HCT116 (cell line): ENCODE data around the gene TMA16. TPM values are rescaled to one million over a fixed set of nuclear protein-coding genes. Genes with fewer than 3 reads are reported as not detected.

Source experiments
- ATAC-seq: fragments of 200-7000 bp; cut with Tn5 transposase; 2 replicates; pipeline ENCODE4 v1.9.1; 2020; ENCODE audit warnings: mild to moderate bottlenecking, moderate library complexity
- BruUV-seq: library from RNA; stranded (reverse); fragments of 400-500 nt; replicated peaks from 2 replicates; lab custom pipeline; 2021; lab: Mats Ljungman, UMichigan
- CTCF ChIA-PET: fragments of 300-600 bp; sonication (Branson Sonifier 250); formaldehyde crosslinking; loops from one replicate; lab custom pipeline; 2021; ENCODE audit warnings: antibody characterized with exemption; lab: Charles Lee
- POLR2A ChIA-PET: fragments of 300-600, 350-600 bp; sonication (Branson Sonifier 250); formaldehyde crosslinking; loops from one replicate; lab custom pipeline; 2021; ENCODE audit warnings: antibody characterized with exemption; lab: Charles Lee
- RAD21 ChIA-PET, 2 experiments: fragments of 300-600 bp; sonication (Branson Sonifier 250); formaldehyde crosslinking; loops; one replicate each; lab custom pipeline; 2023; ENCODE audit warnings: low total read pairs in 2 of 2; ENCODE audit not compliant: uncharacterized antibody in 2 of 2, unreplicated experiment in 2 of 2, low non-redundant PET in 1 of 2; lab: Charles Lee
- DNase-seq: peaks from one replicate; pipeline ENCODE4 v3.0.0-alpha.2; 2010; ENCODE audit warnings: low read depth, low spot score
- H2AFZ ChIP-seq: fragments of 200-600 bp; shearing (Covaris generic), sonication (generic); 2 replicates; pipeline ENCODE4 v1.6.1; 2017; ENCODE audit warnings: low read depth, mixed run types, mixed read lengths, antibody characterized with exemption, low read length; ENCODE audit not compliant: poor library complexity, severe bottlenecking
- H3K27ac ChIP-seq: 2 replicates; pipeline ENCODE4 v1.5.1; 2012; ENCODE audit warnings: low read depth, low read length
- H3K27me3 ChIP-seq: fragments of 200-600 bp; sonication (generic); 2 replicates; pipeline ENCODE4 v1.6.1; 2016; ENCODE audit warnings: mixed run types, low read length, mixed read lengths; ENCODE audit not compliant: insufficient read depth
- H3K36me3 ChIP-seq, 2 experiments: fragments of 200-500 bp in 1 of 2; fragments of 200-600 bp in 1 of 2; sonication (Bioruptor generic) in 1 of 2; sonication (generic) in 1 of 2; 2 replicates each; pipeline versions ENCODE4 v1.5.1 to v1.6.1; 2014 to 2016; ENCODE audit warnings: low read length in 2 of 2, inconsistent platforms in 1 of 2, mixed read lengths in 1 of 2, mixed run types in 1 of 2; ENCODE audit not compliant: insufficient read depth in 2 of 2, control insufficient read depth in 1 of 2
- H3K4me1 ChIP-seq, 2 experiments: fragments of 200-600 bp in 1 of 2; sonication (generic) in 1 of 2; 2 replicates each; pipeline versions ENCODE4 v1.5.1 to v1.6.1; 2012 to 2017; ENCODE audit warnings: low read length in 2 of 2, inconsistent platforms in 1 of 2, mild to moderate bottlenecking in 1 of 2, mixed read lengths in 1 of 2, mixed run types in 1 of 2, moderate library complexity in 1 of 2; ENCODE audit not compliant: insufficient read depth in 2 of 2, control insufficient read depth in 1 of 2
- H3K4me2 ChIP-seq: fragments of 200-600 bp; sonication (generic); 2 replicates; pipeline ENCODE4 v1.6.1; 2017; ENCODE audit warnings: mixed run types, low read length, mixed read lengths
- H3K4me3 ChIP-seq, 2 experiments: fragments of 200-600 bp in 1 of 2; sonication (generic) in 1 of 2; replicated peaks in 1 of 2; 2 replicates each; pipeline ENCODE4 v1.5.1; 2011 to 2016; ENCODE audit warnings: low read length in 2 of 2, control low read depth in 1 of 2, low read depth in 1 of 2, mild to moderate bottlenecking in 1 of 2, mixed read lengths in 1 of 2, mixed run types in 1 of 2
- H3K79me2 ChIP-seq: fragments of 200-600 bp; sonication (generic); 2 replicates; pipeline ENCODE4 v1.6.1; 2017; ENCODE audit warnings: mild to moderate bottlenecking, mixed run types, low read length, moderate library complexity, mixed read lengths; ENCODE audit not compliant: insufficient read depth
- H3K9ac ChIP-seq: fragments of 200-600 bp; sonication (generic); 2 replicates; pipeline ENCODE4 v1.6.1; 2016; ENCODE audit warnings: low read length, mixed read lengths
- H3K9me2 ChIP-seq: fragments of 200-600 bp; sonication (generic), shearing (Covaris generic); 2 replicates; pipeline ENCODE4 v1.6.1; 2017; ENCODE audit warnings: mixed run types, mild to moderate bottlenecking, moderate library complexity; ENCODE audit not compliant: insufficient read depth
- H3K9me3 ChIP-seq, 2 experiments: fragments of 200-500 bp in 1 of 2; fragments of 200-600 bp in 1 of 2; sonication (Bioruptor generic) in 1 of 2; sonication (generic) in 1 of 2; 2 replicates each; pipeline ENCODE4 v1.6.1; 2014 to 2017; ENCODE audit warnings: low read length in 2 of 2, mixed read lengths in 2 of 2, inconsistent platforms in 1 of 2, low read depth in 1 of 2, mild to moderate bottlenecking in 1 of 2, mixed run types in 1 of 2, moderate library complexity in 1 of 2; ENCODE audit not compliant: control insufficient read depth in 1 of 2, insufficient read depth in 1 of 2
- H4K20me1 ChIP-seq: fragments of 200-600 bp; sonication (generic), shearing (Covaris generic); 2 replicates; pipeline ENCODE4 v1.6.1; 2017; ENCODE audit warnings: mixed run types, mild to moderate bottlenecking, moderate library complexity; ENCODE audit not compliant: insufficient read depth
- CBX3 ChIP-seq: IDR thresholded peaks from 2 replicates; pipeline ENCODE4 v1.6.1; 2012; ENCODE audit warnings: low read depth
- CEBPB ChIP-seq: IDR thresholded peaks from 2 replicates; pipeline ENCODE4 v1.6.1; 2012; ENCODE audit warnings: low read depth
- CTCF ChIP-seq, 3 experiments: fragments of 200-600 bp in 1 of 3; sonication (generic) in 1 of 3; IDR thresholded peaks in 2 of 3; conservative IDR thresholded peaks in 1 of 3; 2 replicates each; pipeline ENCODE4 v1.5.1; 2012 to 2017; ENCODE audit warnings: low read depth in 2 of 3, low read length in 2 of 3, antibody characterized with exemption in 1 of 3, borderline replicate concordance in 1 of 3, control low read depth in 1 of 3, mild to moderate bottlenecking in 1 of 3, mixed read lengths in 1 of 3, mixed run types in 1 of 3, moderate library complexity in 1 of 3; ENCODE audit not compliant: insufficient read depth in 1 of 3
- FOSL1 ChIP-seq: IDR thresholded peaks from 2 replicates; pipeline ENCODE4 v1.6.1; 2012; ENCODE audit warnings: low read depth
- POLR2A ChIP-seq: IDR thresholded peaks from 2 replicates; pipeline ENCODE4 v1.7.0; 2011; ENCODE audit warnings: borderline replicate concordance; ENCODE audit not compliant: insufficient read depth, insufficient read length; ENCODE audit errors: extremely low read depth
- POLR2AphosphoS5 ChIP-seq: IDR thresholded peaks from 2 replicates; pipeline ENCODE4 v1.6.1; 2011; ENCODE audit warnings: mild to moderate bottlenecking, low read depth, low read length, moderate library complexity
- RAD21 ChIP-seq: IDR thresholded peaks from 2 replicates; pipeline ENCODE4 v1.6.1; 2012; ENCODE audit warnings: low read depth, mild to moderate bottlenecking
- TCF7L2 ChIP-seq: IDR thresholded peaks from 2 replicates; pipeline ENCODE4 v1.7.0; 2011; ENCODE audit warnings: borderline replicate concordance, inconsistent platforms; ENCODE audit not compliant: insufficient read depth, insufficient read length; ENCODE audit errors: extremely low read depth
- YY1 ChIP-seq: IDR thresholded peaks from 2 replicates; pipeline ENCODE4 v1.6.1; 2011; ENCODE audit warnings: low read length, low read depth, moderate library complexity, mild to moderate bottlenecking; ENCODE audit not compliant: insufficient replicate concordance; ENCODE audit errors: extremely low read depth
- intact Hi-C: fragments of 100-400 bp; cut with micrococcal nuclease; formaldehyde crosslinking; loops from 2 replicates; pipeline ENCODE4 v1.10.0; 2022
- total RNA-seq: library from RNA; stranded (reverse); gene quantifications from one replicate; pipeline ENCODE4 v1.2.1, GENCODE V29; 2021; ENCODE audit not compliant: unreplicated experiment

TMA16 gene
- total RNA-seq, 1 experiment from 2014 or later, result 52.7 TPM

DNA sequence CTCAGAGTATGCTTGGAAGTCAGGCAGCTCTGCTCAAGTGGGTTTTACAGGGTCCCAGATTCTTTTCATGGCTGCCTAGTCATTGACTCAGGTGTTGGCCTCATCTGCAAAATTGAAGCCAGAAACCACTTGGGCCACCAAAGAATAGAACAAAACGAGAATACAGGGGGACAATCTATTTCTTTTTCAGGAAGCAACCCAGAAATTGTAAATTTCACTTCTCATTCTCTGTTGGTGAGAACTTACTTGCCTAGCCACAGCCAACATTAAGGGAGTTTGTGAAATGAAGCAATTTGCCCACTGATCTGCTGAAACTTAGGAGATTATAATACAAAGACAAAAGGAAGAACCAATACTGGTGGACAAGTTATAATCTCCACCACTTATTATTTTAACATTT, 12.3 kb upstream of the TMA16 start:
- H3K4me1 ChIP-seq, result no peaks in the 10 kb centered on the region
- H2AFZ ChIP-seq, result no peak overlapping the region
- H3K9me3 ChIP-seq, result no peaks in the 10 kb centered on the region
- DNase-seq, result no peak
- TF ChIP-seq TCF7L2 (no peak), POLR2A (no peak), FOSL1 (no peak), CEBPB (no peak), YY1 (no peak), CBX3 (no peak), CTCF (IDR thresholded peaks at IDR 0.05 in 2 of 3, conservative IDR thresholded peaks at IDR 0.05 in 1 of 3; ENCODE audit: borderline replicate concordance in 1 of 3, insufficient read depth in 1 of 3, low read depth in 2 of 3, low read length in 2 of 3) (no peak)
- no TSS peak for BruUV-seq
- no peak overlapping the region for H3K4me3 ChIP-seq
- H3K36me3 ChIP-seq, result no peaks in the 10 kb centered on the region
- no peak overlapping the region for H3K9ac ChIP-seq
- POLR2A ChIA-PET, result interaction anchor here (2.0 kb wide), 1 partner anchor 11 kb away, joined by 9 read pairs; the partner anchor contains the start of gene TMA16
- H3K79me2 ChIP-seq, result no peaks in the 10 kb centered on the region
- CTCF ChIA-PET, result no interaction called here
- no peak for ATAC-seq
- RAD21 ChIA-PET, result no interaction called here
- H3K4me2 ChIP-seq, result no peak overlapping the region
- H3K9me2 ChIP-seq, result no peaks in the 10 kb centered on the region
- no peaks in the 10 kb centered on the region for H3K27me3 ChIP-seq
- intact Hi-C loops, result loop anchor here (10.0 kb wide), 2 partner anchors 203 to 1263 kb away; no protein-coding TSS in a partner anchor
- H4K20me1 ChIP-seq, result no peaks in the 10 kb centered on the region
- no peak overlapping the region for H3K27ac ChIP-seq

DNA sequence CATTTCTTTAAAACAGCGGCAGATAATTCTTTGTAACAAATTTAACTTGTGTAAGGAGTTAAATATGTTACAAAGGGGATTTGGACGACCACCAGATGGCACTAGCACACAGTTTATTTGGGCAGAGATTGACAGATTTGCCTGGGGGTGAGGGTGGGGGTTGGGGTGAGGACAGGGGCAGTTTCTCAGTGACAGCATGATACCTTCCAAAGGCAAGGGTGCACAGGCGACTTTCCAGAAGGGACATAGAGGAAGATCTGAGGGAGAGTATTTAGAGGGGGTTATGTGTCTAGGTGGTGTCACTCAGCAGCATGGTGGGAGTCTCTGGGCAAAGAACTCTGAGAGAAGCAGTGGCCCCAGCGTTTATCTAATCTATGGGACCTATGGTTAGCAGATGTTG, 9.6 kb upstream of the TMA16 start:
- Histone ChIP-seq H3K9me2 (no peaks in the 10 kb centered on the region), H3K9ac (no peak overlapping the region), H3K27ac (no peak overlapping the region), H3K4me3 (no peak overlapping the region), H3K9me3 (no peaks in the 10 kb centered on the region), H3K36me3 (no peaks in the 10 kb centered on the region), H2AFZ (no peak overlapping the region), H3K4me1 (no peaks in the 10 kb centered on the region), H3K27me3 (no peaks in the 10 kb centered on the region), H3K4me2 (no peak overlapping the region), H3K79me2 (no peaks in the 10 kb centered on the region), H4K20me1 (no peaks in the 10 kb centered on the region)
- no TSS peak for BruUV-seq
- ChIA-PET CTCF (interaction anchor here (1.0 kb wide), 1 partner anchor 65 kb away, joined by 4 read pairs; no protein-coding TSS in a partner anchor), POLR2A (interaction anchor here (1.5 kb wide), 1 partner anchor 9 kb away, joined by 7 read pairs; the partner anchor contains the start of gene TMA16), RAD21 (no interaction called here)
- DNase-seq (peak; percentile 50), ATAC-seq (peak; percentile 89)
- intact Hi-C loops, result loop anchor here (1.0 to 10.0 kb wide), 4 partner anchors 63 to 1260 kb away; no protein-coding TSS in a partner anchor
- TF ChIP-seq CTCF (IDR thresholded peaks at IDR 0.05 in 2 of 3, conservative IDR thresholded peaks at IDR 0.05 in 1 of 3; ENCODE audit: borderline replicate concordance in 1 of 3, insufficient read depth in 1 of 3, low read depth in 2 of 3, low read length in 2 of 3) (peak; percentile 50 to 78 (median 61); a peak in 5 of 6 replicates), POLR2A (no peak), POLR2AphosphoS5 (no peak), RAD21 (peak; percentile 70)
